Tongue (tissue), 2 donors: ENCODE results near the gene RIIAD1. TPM values are rescaled to one million over a fixed set of nuclear protein-coding genes. Genes with fewer than 3 reads are reported as not detected.
A peak's percentile ranks its signal among the peaks of the same experiment; 100 is the strongest.
"Not testable (repeated sequence)": the region's sequence is repeated elsewhere in the genome, so short reads cannot be mapped to it uniquely, and the experiment has no call there.

Source experiments
- DNase-seq: peaks from one replicate; pipeline ENCODE4 v3.0.0-alpha.2; 2015
- total RNA-seq: library from RNA; depleted of rRNA; stranded (reverse); fragments of >200 nt; gene quantifications from one replicate; pipeline ENCODE4 v1.2.3, GENCODE V29; 2014

RIIAD1 gene
- total RNA-seq: not detected

GRCh38 chr1:151720974-151721787 lies at the start of gene RIIAD1:
TSS of gene RIIAD1 (plus strand) at chr1:151721522. CDS start at chr1:151721537, 15 bp downstream.
- DNase-seq: peak; percentile 60

GRCh38 chr1:151673407-151673806 lies 47.9 kb upstream of the RIIAD1 start:
- DNase-seq: no peak

GRCh38 chr1:151680391-151680790 lies 40.9 kb upstream of the RIIAD1 start:
- no peak for DNase-seq

GRCh38 chr1:151680826-151681225 lies 40.5 kb upstream of the RIIAD1 start:
- no peak for DNase-seq

GRCh38 chr1:151681923-151682322 lies 39.4 kb upstream of the RIIAD1 start:
- no peak for DNase-seq

- not testable (repeated sequence) for DNase-seq
These were observed 38.4 kb upstream of the RIIAD1 start for GRCh38 chr1:151682901-151683300.

GRCh38 chr1:151684128-151684527 lies 37.2 kb upstream of the RIIAD1 start:
- DNase-seq: no peak

- no peak for DNase-seq
These were observed 34.8 kb upstream of the RIIAD1 start for GRCh38 chr1:151686561-151686960.

GRCh38 chr1:151689494-151689893 lies 31.8 kb upstream of the RIIAD1 start:
- DNase-seq: no peak

GRCh38 chr1:151692226-151692625 lies 29.1 kb upstream of the RIIAD1 start:
- DNase-seq: no peak

- DNase-seq: peak; percentile 49
These were observed 28.2 kb upstream of the RIIAD1 start for GRCh38 chr1:151693057-151693651.

GRCh38 chr1:151701515-151701914 lies 19.8 kb upstream of the RIIAD1 start:
- no peak for DNase-seq

GRCh38 chr1:151702936-151703335 lies 18.4 kb upstream of the RIIAD1 start:
- DNase-seq: no peak

- no peak for DNase-seq
These were observed 17.5 kb upstream of the RIIAD1 start for GRCh38 chr1:151703813-151704212.

GRCh38 chr1:151704246-151704645 lies 17.1 kb upstream of the RIIAD1 start:
- no peak for DNase-seq

- DNase-seq: no peak
These were observed 16.2 kb upstream of the RIIAD1 start for GRCh38 chr1:151705146-151705545.

- no peak for DNase-seq
These were observed 15.4 kb upstream of the RIIAD1 start for GRCh38 chr1:151705753-151706463.

GRCh38 chr1:151706464-151707415 lies 14.6 kb upstream of the RIIAD1 start:
- no peak for DNase-seq

- DNase-seq: no peak
These were observed 13.7 kb upstream of the RIIAD1 start for GRCh38 chr1:151707541-151708065.

GRCh38 chr1:151708891-151709290 lies 12.4 kb upstream of the RIIAD1 start:
- no peak for DNase-seq

- peak; percentile 58 for DNase-seq
These were observed 11.0 kb upstream of the RIIAD1 start for GRCh38 chr1:151710187-151710840.
